Liver (tissue), 9 donors: ENCODE measurements around the gene EML1. TPM values are rescaled to one million over a fixed set of nuclear protein-coding genes. Genes with fewer than 3 reads are reported as not detected.

Source experiments
- DNase-seq: peaks from one replicate; pipeline ENCODE4 v3.0.0-alpha.2; 2017; ENCODE audit warnings: low spot score
- H3K27ac ChIP-seq, 2 donors: one replicate each; pipeline ENCODE4 v1.7.0; 2013; ENCODE audit warnings: inconsistent platforms in 2 of 2, low read length in 2 of 2, control low read depth in 1 of 2, low read depth in 1 of 2, mild to moderate bottlenecking in 1 of 2
- H3K27me3 ChIP-seq, 4 donors: one replicate each; pipeline versions ENCODE4 v1.6.1 to v1.7.0; 2013; ENCODE audit warnings: low read length in 3 of 4, inconsistent platforms in 1 of 4, mild to moderate bottlenecking in 1 of 4, moderate library complexity in 1 of 4; ENCODE audit not compliant: control insufficient read depth in 4 of 4, insufficient read depth in 4 of 4
- H3K36me3 ChIP-seq, 4 donors: one replicate each; pipeline versions ENCODE4 v1.6.1 to v1.7.0; 2013; ENCODE audit warnings: low read length in 3 of 4, mild to moderate bottlenecking in 3 of 4, low read depth in 1 of 4, moderate library complexity in 1 of 4; ENCODE audit not compliant: control insufficient read depth in 4 of 4, insufficient read depth in 3 of 4
- H3K4me1 ChIP-seq, 4 donors: one replicate each; pipeline versions ENCODE4 v1.6.1 to v1.7.0; 2013; ENCODE audit warnings: low read length in 3 of 4, mild to moderate bottlenecking in 3 of 4, moderate library complexity in 1 of 4; ENCODE audit not compliant: control insufficient read depth in 4 of 4, insufficient read depth in 4 of 4
- H3K4me3 ChIP-seq, 3 donors: one replicate each; pipeline versions ENCODE4 v1.6.1 to v1.7.0; 2013; ENCODE audit warnings: low read length in 3 of 3, control low read depth in 1 of 3, low read depth in 1 of 3, mild to moderate bottlenecking in 1 of 3
- H3K9ac ChIP-seq, 2 donors: one replicate each; pipeline ENCODE4 v1.7.0; 2013; ENCODE audit warnings: low read length in 2 of 2, mild to moderate bottlenecking in 2 of 2, moderate library complexity in 2 of 2, control low read depth in 1 of 2, low read depth in 1 of 2
- H3K9me3 ChIP-seq, 4 donors: one replicate each; pipeline versions ENCODE4 v1.6.1 to v1.7.0; 2013; ENCODE audit warnings: low read length in 3 of 4; ENCODE audit not compliant: control insufficient read depth in 4 of 4
- CTCF ChIP-seq: fragments of 150-350 bp; IDR thresholded peaks from 2 replicates; pipeline ENCODE4 v1.5.1; 2017; ENCODE audit warnings: improper control_type of control experiment, low read depth, low read length; ENCODE audit not compliant: missing input control
- EGR1 ChIP-seq, 2 donors: IDR thresholded peaks; 2 replicates each; pipeline ENCODE4 v1.6.1; 2016 to 2018; ENCODE audit warnings: antibody characterized with exemption in 2 of 2, low read depth in 2 of 2
- FOXA1 ChIP-seq: IDR thresholded peaks from 2 replicates; pipeline ENCODE4 v1.6.1; 2016; ENCODE audit warnings: antibody characterized with exemption
- FOXA2 ChIP-seq: IDR thresholded peaks from 2 replicates; pipeline ENCODE4 v1.6.1; 2016; ENCODE audit warnings: antibody characterized with exemption
- GABPA ChIP-seq, 2 donors: IDR thresholded peaks in 1 of 2; conservative IDR thresholded peaks in 1 of 2; 2 replicates each; pipeline ENCODE4 v1.6.1; 2016; ENCODE audit warnings: antibody characterized with exemption in 2 of 2, mild to moderate bottlenecking in 1 of 2, moderate library complexity in 1 of 2
- HNF4A ChIP-seq, 2 donors: conservative IDR thresholded peaks; 2 replicates each; pipeline ENCODE4 v1.6.1; 2016; ENCODE audit warnings: antibody characterized with exemption in 2 of 2, mild to moderate bottlenecking in 2 of 2
- HNF4G ChIP-seq: IDR thresholded peaks from 2 replicates; pipeline ENCODE4 v1.6.1; 2016; ENCODE audit warnings: antibody characterized with exemption
- JUND ChIP-seq, 2 donors: IDR thresholded peaks; 2 replicates each; pipeline ENCODE4 v1.6.1; 2016; ENCODE audit warnings: antibody characterized with exemption in 2 of 2
- NR2F2 ChIP-seq: IDR thresholded peaks from 2 replicates; pipeline ENCODE4 v1.6.1; 2016; ENCODE audit warnings: antibody characterized with exemption
- RAD21 ChIP-seq, 2 donors: IDR thresholded peaks; 2 replicates each; pipeline ENCODE4 v1.6.1; 2016; ENCODE audit warnings: antibody characterized with exemption in 2 of 2, mild to moderate bottlenecking in 2 of 2
- REST ChIP-seq: IDR thresholded peaks from 2 replicates; pipeline ENCODE4 v1.6.1; 2016; ENCODE audit warnings: antibody characterized with exemption, mild to moderate bottlenecking
- RXRA ChIP-seq, 2 donors: IDR thresholded peaks; 2 replicates each; pipeline ENCODE4 v1.6.1; 2017 to 2018; ENCODE audit warnings: antibody characterized with exemption in 2 of 2, mild to moderate bottlenecking in 1 of 2
- SP1 ChIP-seq: IDR thresholded peaks from 2 replicates; pipeline ENCODE4 v1.6.1; 2018; ENCODE audit warnings: antibody characterized with exemption, mild to moderate bottlenecking
- TAF1 ChIP-seq: conservative IDR thresholded peaks from 2 replicates; pipeline ENCODE4 v1.6.1; 2016; ENCODE audit warnings: antibody characterized with exemption, mild to moderate bottlenecking
- YY1 ChIP-seq: IDR thresholded peaks from 2 replicates; pipeline ENCODE4 v1.6.1; 2016; ENCODE audit warnings: antibody characterized with exemption, mild to moderate bottlenecking
- ZBTB33 ChIP-seq: IDR thresholded peaks from 2 replicates; pipeline ENCODE4 v1.6.1; 2016; ENCODE audit warnings: antibody characterized with exemption
- WGBS: extraction: QIAGEN DNeasy Blood & Tissue Kit; methylation state at CpG from one replicate; pipeline ENCODE4 v1.1.7; 2013; 5-methylcytosine and 5-hydroxymethylcytosine counted together
- polyA plus RNA-seq, 2 donors: library from polyadenylated mRNA; stranded (reverse) in 1 of 2; unstranded in 1 of 2; fragments of 200-250 nt in 1 of 2; fragments of >200 nt in 1 of 2; fragmentation: Nextera tagmentation in 1 of 2; extraction: Ambion mirVana in 1 of 2; gene quantifications; one replicate each; pipeline versions ENCODE4 v1.2.1 to v1.2.3, GENCODE V29; 2013 to 2015
- total RNA-seq, 2 donors: library from RNA; depleted of rRNA; stranded (reverse); fragments of >200 nt; gene quantifications; one replicate each; pipeline ENCODE4 v1.2.3, GENCODE V29; 2014
- TF ChIP-seq, protein P1 (sequence below): IDR thresholded peaks from 2 replicates; pipeline ENCODE4 v1.6.1; 2016; ENCODE audit warnings: antibody characterized with exemption
- TF ChIP-seq, protein P2 (sequence below): IDR thresholded peaks from 2 replicates; pipeline ENCODE4 v1.6.1; 2016; ENCODE audit warnings: antibody characterized with exemption
- donor health status: healthy.
- donor health status: healthy.
- donor health status: healthy.
- donor health status: healthy.
- donor health status: healthy.

EML1 gene
- total and polyA plus RNA-seq, 4 donors = 2.7 to 14.6 (median 4.6) TPM

- Histone ChIP-seq H3K27me3 (no peaks in the 10 kb centered on the region), H3K9ac (no peak overlapping the region), H3K9me3 (no peaks in the 10 kb centered on the region), H3K27ac (no peak overlapping the region), H3K4me3 (no peak overlapping the region), H3K4me1 (no peaks in the 10 kb centered on the region), H3K36me3 (no peaks in the 10 kb centered on the region)
- 93% methylated on average over 7 of the region's 7 CpGs for WGBS
- no peak for TF ChIP-seq FOXA1
- no peak for TF ChIP-seq HNF4A (conservative IDR thresholded peaks at IDR 0.05)
- TF ChIP-seq RXRA (IDR thresholded peaks at IDR 0.05) = no peak
- no peak for TF ChIP-seq GABPA (IDR thresholded peaks at IDR 0.05 in 1 of 2, conservative IDR thresholded peaks at IDR 0.05 in 1 of 2)
- TF ChIP-seq SP1 = no peak
- TF ChIP-seq, protein P1, sequence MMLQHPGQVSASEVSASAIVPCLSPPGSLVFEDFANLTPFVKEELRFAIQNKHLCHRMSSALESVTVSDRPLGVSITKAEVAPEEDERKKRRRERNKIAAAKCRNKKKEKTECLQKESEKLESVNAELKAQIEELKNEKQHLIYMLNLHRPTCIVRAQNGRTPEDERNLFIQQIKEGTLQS = no peak
- TF ChIP-seq TAF1 = no peak
- no peak for TF ChIP-seq REST
- no peak for TF ChIP-seq NR2F2
- TF ChIP-seq ZBTB33 = no peak
- no peak for TF ChIP-seq EGR1 (IDR thresholded peaks at IDR 0.05; ENCODE audit: low read depth in 2 of 2)
- no peak for TF ChIP-seq RAD21 (IDR thresholded peaks at IDR 0.05)
- no peak for TF ChIP-seq FOXA2
- no peak for TF ChIP-seq YY1
- TF ChIP-seq JUND (IDR thresholded peaks at IDR 0.05) = no peak
- TF ChIP-seq CTCF = no peak
- TF ChIP-seq, protein P2, sequence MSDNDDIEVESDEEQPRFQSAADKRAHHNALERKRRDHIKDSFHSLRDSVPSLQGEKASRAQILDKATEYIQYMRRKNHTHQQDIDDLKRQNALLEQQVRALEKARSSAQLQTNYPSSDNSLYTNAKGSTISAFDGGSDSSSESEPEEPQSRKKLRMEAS = no peak
- no peak for TF ChIP-seq HNF4G
- no peak for DNase-seq
Measured at GRCh38 chr14:99990268-99991170, 197.3 kb downstream of the EML1 start.
